WTC11 (cell line): Measurements from ENCODE around the gene JAKMIP1. TPM values are rescaled to one million over a fixed set of nuclear protein-coding genes. Genes with fewer than 3 reads are reported as not detected.

Source experiments
- ATAC-seq: fragments of 200-7000 bp; cut with Tn5 transposase; 2 replicates; pipeline ENCODE4 v1.10.0; 2021; ENCODE audit warnings: mild to moderate bottlenecking, moderate library complexity
- CTCF ChIA-PET: fragments of 300-600 bp; sonication (Branson Sonifier 250); formaldehyde crosslinking; loops from one replicate; lab custom pipeline; 2021; ENCODE audit warnings: antibody characterized with exemption; lab: Charles Lee
- POLR2A ChIA-PET: fragments of 350-600 bp; sonication (Branson Sonifier 250); formaldehyde crosslinking; loops from one replicate; lab custom pipeline; 2021; ENCODE audit warnings: antibody characterized with exemption; lab: Charles Lee
- DNase-seq: peaks from one replicate; pipeline ENCODE4 v3.0.0; 2021; ENCODE audit warnings: low spot score
- H3K27ac Mint-ChIP-seq: 2 replicates; pipeline ENCODE4 v1.8.0; 2021; ENCODE audit warnings: mixed read lengths
- H3K27me3 Mint-ChIP-seq: 2 replicates; pipeline ENCODE4 v1.8.0; 2021; ENCODE audit warnings: low read depth, mild to moderate bottlenecking, moderate library complexity, mixed read lengths
- H3K36me3 Mint-ChIP-seq: 2 replicates; pipeline ENCODE4 v1.8.0; 2021; ENCODE audit warnings: mixed read lengths
- H3K4me1 Mint-ChIP-seq: 2 replicates; pipeline ENCODE4 v1.8.0; 2022; ENCODE audit warnings: mixed read lengths
- H3K4me3 Mint-ChIP-seq: 2 replicates; pipeline ENCODE4 v1.8.0; 2021; ENCODE audit warnings: mild to moderate bottlenecking, moderate library complexity, mixed read lengths
- H3K9me3 Mint-ChIP-seq: 2 replicates; pipeline ENCODE4 v1.8.0; 2021; ENCODE audit warnings: mixed read lengths
- FOXJ3 ChIP-seq: sonication (generic); formaldehyde crosslinking; IDR thresholded peaks from 2 replicates; pipeline ENCODE4 v1.9.0; 2021; ENCODE audit warnings: missing genetic modification reagents, mild to moderate bottlenecking, borderline replicate concordance
- HMGA2 ChIP-seq: fragments of 250-450 bp; sonication (Bioruptor Pico); IDR thresholded peaks from 2 replicates; pipeline ENCODE4 v1.4.0; 2021; ENCODE audit warnings: mild to moderate bottlenecking, moderate library complexity
- NR3C1 ChIP-seq: sonication (generic); formaldehyde crosslinking; conservative IDR thresholded peaks from 2 replicates; pipeline ENCODE4 v1.8.1; 2023; ENCODE audit warnings: low read depth, mild to moderate bottlenecking, missing genetic modification reagents
- OVOL2 ChIP-seq: fragments of 250-450 bp; sonication (Bioruptor Pico); IDR thresholded peaks from 2 replicates; pipeline ENCODE4 v1.9.0; 2021; ENCODE audit warnings: mild to moderate bottlenecking, borderline replicate concordance
- PRRX2 ChIP-seq: fragments of 250-450 bp; sonication (Bioruptor Pico); IDR thresholded peaks from 2 replicates; pipeline ENCODE4 v1.8.0; 2021; ENCODE audit warnings: mild to moderate bottlenecking
- RELA ChIP-seq: sonication (generic); formaldehyde crosslinking; IDR thresholded peaks from 2 replicates; pipeline ENCODE4 v1.8.1; 2022; ENCODE audit warnings: missing genetic modification reagents, mild to moderate bottlenecking, borderline replicate concordance
- SP1 ChIP-seq: sonication (generic); formaldehyde crosslinking; conservative IDR thresholded peaks from 2 replicates; pipeline ENCODE4 v1.8.1; 2022; ENCODE audit warnings: missing genetic modification reagents
- TP53 ChIP-seq: sonication (generic); formaldehyde crosslinking; IDR thresholded peaks from 2 replicates; pipeline ENCODE4 v1.8.1; 2023; ENCODE audit warnings: mild to moderate bottlenecking, missing genetic modification reagents
- ZBTB21 ChIP-seq: sonication (generic); formaldehyde crosslinking; IDR thresholded peaks from 2 replicates; pipeline ENCODE4 v1.8.1; 2023; ENCODE audit warnings: mild to moderate bottlenecking, missing genetic modification reagents, borderline replicate concordance
- total RNA-seq: library from RNA; stranded (reverse); gene quantifications from 3 replicates; pipeline ENCODE4 v1.2.3, GENCODE V29; 2021
- TF ChIP-seq, protein P1 (sequence below): fragments of 250-450 bp; sonication (Bioruptor Pico); conservative IDR thresholded peaks from 2 replicates; pipeline ENCODE4 v1.9.0; 2021; ENCODE audit warnings: mild to moderate bottlenecking
- TF ChIP-seq, protein P2 (sequence below): sonication (generic); formaldehyde crosslinking; IDR thresholded peaks from 2 replicates; pipeline ENCODE4 v1.8.0; 2022; ENCODE audit warnings: missing genetic modification reagents
- TF ChIP-seq, protein P3 (sequence below): sonication (generic); formaldehyde crosslinking; IDR thresholded peaks from 2 replicates; pipeline ENCODE4 v1.8.0; 2023; ENCODE audit warnings: missing genetic modification reagents, mild to moderate bottlenecking, borderline replicate concordance
- TF ChIP-seq, protein P4 (sequence below): sonication (generic); formaldehyde crosslinking; IDR thresholded peaks from 2 replicates; pipeline ENCODE4 v1.8.1; 2023; ENCODE audit warnings: mild to moderate bottlenecking, missing genetic modification reagents
- TF ChIP-seq, protein P5 (sequence below): sonication (generic); formaldehyde crosslinking; IDR thresholded peaks from 2 replicates; pipeline ENCODE4 v1.8.0; 2022; ENCODE audit warnings: mild to moderate bottlenecking, missing genetic modification reagents
- TF ChIP-seq, protein P6 (sequence below): sonication (generic); formaldehyde crosslinking; IDR thresholded peaks from 2 replicates; pipeline ENCODE4 v1.8.1; 2023; ENCODE audit warnings: mild to moderate bottlenecking, missing genetic modification reagents
- TF ChIP-seq, protein P7 (sequence below): sonication (generic); formaldehyde crosslinking; IDR thresholded peaks from 2 replicates; pipeline ENCODE4 v1.8.0; 2023; ENCODE audit warnings: missing genetic modification reagents
- TF ChIP-seq, protein P8 (sequence below): fragments of 250-450 bp; sonication (Bioruptor Pico); IDR thresholded peaks from 2 replicates; pipeline ENCODE4 v1.8.0; 2021; ENCODE audit warnings: mild to moderate bottlenecking

JAKMIP1 gene
- total RNA-seq, 1 experiment from 2014 or later: 4.0 TPM

DNA sequence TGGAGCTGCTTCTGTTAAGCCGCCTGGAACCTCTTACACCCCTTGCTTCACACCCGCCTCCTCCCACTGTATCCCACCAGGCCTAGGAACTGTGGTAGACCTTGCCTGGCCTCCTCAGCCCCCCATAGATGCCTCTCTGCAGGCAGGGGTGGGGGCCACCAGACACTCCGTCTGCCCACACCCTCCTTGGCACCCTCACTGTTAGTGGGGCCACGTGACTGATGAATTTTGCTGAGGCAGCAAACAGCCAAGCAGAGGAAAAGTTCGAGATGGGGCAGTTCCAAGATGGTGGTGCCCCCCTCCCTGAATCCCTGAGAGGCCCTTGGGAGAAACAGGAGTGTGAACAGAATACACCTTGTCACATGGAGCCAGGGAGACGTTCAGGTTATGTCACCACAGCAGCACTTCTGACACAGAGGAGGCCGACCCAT, 141.0 kb downstream of the JAKMIP1 start (continued):
- TF ChIP-seq, protein P1, sequence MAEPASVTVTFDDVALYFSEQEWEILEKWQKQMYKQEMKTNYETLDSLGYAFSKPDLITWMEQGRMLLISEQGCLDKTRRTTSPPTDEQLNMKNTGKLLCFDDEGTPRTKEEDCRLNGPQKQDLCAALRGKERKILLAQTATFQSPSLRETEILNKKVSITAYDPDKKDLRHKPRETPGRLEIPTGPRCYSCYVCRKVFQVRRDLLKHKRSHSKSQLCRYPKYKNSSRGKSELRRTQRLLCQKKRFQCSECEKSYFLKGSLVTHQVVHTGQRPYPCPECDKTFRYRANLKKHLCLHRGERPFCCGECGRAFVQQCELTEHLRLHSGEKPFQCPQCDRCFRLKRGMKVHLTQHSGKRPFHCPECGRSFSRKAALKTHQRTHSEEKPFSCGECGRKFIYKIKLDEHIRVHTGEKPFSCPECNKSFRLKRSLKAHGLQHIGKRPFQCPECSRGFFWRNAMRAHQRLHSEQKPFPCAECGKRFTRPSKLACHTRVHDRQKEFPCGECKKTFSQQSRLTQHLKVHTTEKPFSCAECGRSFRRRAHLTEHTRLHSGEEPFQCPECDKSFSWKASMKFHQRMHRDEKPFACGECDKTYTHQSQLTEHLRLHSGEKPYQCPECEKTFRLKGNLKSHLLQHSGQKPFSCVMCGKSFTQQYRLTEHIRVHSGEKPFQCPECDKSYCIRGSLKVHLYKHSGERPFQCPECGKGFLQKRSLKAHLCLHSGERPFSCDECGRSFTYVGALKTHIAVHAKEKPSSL (CRISPR knock-in tag): no peak
- TF ChIP-seq, protein P2, sequence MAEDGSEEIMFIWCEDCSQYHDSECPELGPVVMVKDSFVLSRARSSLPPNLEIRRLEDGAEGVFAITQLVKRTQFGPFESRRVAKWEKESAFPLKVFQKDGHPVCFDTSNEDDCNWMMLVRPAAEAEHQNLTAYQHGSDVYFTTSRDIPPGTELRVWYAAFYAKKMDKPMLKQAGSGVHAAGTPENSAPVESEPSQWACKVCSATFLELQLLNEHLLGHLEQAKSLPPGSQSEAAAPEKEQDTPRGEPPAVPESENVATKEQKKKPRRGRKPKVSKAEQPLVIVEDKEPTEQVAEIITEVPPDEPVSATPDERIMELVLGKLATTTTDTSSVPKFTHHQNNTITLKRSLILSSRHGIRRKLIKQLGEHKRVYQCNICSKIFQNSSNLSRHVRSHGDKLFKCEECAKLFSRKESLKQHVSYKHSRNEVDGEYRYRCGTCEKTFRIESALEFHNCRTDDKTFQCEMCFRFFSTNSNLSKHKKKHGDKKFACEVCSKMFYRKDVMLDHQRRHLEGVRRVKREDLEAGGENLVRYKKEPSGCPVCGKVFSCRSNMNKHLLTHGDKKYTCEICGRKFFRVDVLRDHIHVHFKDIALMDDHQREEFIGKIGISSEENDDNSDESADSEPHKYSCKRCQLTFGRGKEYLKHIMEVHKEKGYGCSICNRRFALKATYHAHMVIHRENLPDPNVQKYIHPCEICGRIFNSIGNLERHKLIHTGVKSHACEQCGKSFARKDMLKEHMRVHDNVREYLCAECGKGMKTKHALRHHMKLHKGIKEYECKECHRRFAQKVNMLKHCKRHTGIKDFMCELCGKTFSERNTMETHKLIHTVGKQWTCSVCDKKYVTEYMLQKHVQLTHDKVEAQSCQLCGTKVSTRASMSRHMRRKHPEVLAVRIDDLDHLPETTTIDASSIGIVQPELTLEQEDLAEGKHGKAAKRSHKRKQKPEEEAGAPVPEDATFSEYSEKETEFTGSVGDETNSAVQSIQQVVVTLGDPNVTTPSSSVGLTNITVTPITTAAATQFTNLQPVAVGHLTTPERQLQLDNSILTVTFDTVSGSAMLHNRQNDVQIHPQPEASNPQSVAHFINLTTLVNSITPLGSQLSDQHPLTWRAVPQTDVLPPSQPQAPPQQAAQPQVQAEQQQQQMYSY (CRISPR knock-in tag): no peak
- TF ChIP-seq SP1 (CRISPR knock-in tag) (no peak), FOXJ3 (CRISPR knock-in tag) (no peak)

DNA sequence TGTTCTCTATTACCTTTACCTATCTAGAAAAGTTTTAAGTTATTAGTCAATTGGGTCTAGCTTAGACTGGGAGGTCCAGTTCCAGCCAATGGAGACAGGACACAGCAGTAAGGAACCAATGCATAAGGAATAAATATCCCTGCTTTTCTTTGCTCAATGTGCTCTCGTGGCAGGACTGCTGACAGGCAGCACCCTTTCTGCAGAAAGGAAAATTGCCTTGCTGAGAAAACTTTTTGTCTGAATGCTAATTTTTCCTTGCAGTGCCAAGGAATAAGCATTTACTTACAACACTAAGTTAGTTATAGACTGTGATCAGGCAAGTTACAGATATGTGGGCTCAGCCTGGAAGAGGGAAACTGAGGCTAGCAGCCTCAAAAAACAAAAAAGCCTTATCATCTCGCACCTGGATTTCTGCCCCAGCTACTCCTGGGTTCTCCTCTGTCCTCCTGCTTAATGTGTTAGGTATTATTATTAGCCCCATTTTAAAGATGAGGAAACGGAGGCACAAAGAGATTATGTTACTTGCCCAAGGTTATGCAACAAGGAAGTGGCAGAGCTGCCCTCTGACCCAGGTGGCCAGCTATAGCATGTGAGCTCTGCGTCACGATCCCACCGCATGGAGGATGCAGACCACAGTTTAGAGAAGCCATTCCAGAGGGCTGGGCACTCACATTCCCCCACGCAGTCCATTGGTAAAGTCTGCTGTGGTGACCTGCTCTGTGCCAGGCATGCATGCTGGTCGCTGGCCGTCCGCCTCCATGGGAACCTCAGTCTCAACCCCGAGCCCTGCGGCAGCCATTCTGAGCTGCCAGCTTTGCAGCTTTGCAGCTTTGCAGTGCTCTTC, 141.6 kb downstream of the JAKMIP1 start:
- ChIA-PET CTCF (interaction anchor here (1.0 kb wide), 1 partner anchor 60 kb away, joined by 4 read pairs; no protein-coding TSS in a partner anchor), POLR2A (interaction anchor here (0.6 kb wide), 1 partner anchor 212 kb away, joined by 4 read pairs; no protein-coding TSS in a partner anchor)
- Mint-ChIP-seq H3K9me3 (peaks cover 27% of the 10 kb centered on the region), H3K4me3 (no peak overlapping the region), H3K36me3 (peaks cover 38% of the 10 kb centered on the region), H3K27ac (no peak overlapping the region), H3K4me1 (no peaks in the 10 kb centered on the region), H3K27me3 (no peaks in the 10 kb centered on the region; the same call in 1 of the 2 replicates)
- TF ChIP-seq FOXJ3 (CRISPR knock-in tag) (no peak), PRRX2 (CRISPR knock-in tag) (no peak), RELA (CRISPR knock-in tag) (no peak), TP53 (CRISPR knock-in tag) (no peak), NR3C1 (CRISPR knock-in tag) (no peak), OVOL2 (CRISPR knock-in tag) (no peak), ZBTB21 (no peak), HMGA2 (CRISPR knock-in tag) (no peak)
- TF ChIP-seq, protein P3, sequence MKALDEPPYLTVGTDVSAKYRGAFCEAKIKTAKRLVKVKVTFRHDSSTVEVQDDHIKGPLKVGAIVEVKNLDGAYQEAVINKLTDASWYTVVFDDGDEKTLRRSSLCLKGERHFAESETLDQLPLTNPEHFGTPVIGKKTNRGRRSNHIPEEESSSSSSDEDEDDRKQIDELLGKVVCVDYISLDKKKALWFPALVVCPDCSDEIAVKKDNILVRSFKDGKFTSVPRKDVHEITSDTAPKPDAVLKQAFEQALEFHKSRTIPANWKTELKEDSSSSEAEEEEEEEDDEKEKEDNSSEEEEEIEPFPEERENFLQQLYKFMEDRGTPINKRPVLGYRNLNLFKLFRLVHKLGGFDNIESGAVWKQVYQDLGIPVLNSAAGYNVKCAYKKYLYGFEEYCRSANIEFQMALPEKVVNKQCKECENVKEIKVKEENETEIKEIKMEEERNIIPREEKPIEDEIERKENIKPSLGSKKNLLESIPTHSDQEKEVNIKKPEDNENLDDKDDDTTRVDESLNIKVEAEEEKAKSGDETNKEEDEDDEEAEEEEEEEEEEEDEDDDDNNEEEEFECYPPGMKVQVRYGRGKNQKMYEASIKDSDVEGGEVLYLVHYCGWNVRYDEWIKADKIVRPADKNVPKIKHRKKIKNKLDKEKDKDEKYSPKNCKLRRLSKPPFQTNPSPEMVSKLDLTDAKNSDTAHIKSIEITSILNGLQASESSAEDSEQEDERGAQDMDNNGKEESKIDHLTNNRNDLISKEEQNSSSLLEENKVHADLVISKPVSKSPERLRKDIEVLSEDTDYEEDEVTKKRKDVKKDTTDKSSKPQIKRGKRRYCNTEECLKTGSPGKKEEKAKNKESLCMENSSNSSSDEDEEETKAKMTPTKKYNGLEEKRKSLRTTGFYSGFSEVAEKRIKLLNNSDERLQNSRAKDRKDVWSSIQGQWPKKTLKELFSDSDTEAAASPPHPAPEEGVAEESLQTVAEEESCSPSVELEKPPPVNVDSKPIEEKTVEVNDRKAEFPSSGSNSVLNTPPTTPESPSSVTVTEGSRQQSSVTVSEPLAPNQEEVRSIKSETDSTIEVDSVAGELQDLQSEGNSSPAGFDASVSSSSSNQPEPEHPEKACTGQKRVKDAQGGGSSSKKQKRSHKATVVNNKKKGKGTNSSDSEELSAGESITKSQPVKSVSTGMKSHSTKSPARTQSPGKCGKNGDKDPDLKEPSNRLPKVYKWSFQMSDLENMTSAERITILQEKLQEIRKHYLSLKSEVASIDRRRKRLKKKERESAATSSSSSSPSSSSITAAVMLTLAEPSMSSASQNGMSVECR (CRISPR knock-in tag): no peak
- TF ChIP-seq, protein P4, sequence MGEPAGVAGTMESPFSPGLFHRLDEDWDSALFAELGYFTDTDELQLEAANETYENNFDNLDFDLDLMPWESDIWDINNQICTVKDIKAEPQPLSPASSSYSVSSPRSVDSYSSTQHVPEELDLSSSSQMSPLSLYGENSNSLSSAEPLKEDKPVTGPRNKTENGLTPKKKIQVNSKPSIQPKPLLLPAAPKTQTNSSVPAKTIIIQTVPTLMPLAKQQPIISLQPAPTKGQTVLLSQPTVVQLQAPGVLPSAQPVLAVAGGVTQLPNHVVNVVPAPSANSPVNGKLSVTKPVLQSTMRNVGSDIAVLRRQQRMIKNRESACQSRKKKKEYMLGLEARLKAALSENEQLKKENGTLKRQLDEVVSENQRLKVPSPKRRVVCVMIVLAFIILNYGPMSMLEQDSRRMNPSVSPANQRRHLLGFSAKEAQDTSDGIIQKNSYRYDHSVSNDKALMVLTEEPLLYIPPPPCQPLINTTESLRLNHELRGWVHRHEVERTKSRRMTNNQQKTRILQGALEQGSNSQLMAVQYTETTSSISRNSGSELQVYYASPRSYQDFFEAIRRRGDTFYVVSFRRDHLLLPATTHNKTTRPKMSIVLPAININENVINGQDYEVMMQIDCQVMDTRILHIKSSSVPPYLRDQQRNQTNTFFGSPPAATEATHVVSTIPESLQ: no peak
- TF ChIP-seq, protein P5, sequence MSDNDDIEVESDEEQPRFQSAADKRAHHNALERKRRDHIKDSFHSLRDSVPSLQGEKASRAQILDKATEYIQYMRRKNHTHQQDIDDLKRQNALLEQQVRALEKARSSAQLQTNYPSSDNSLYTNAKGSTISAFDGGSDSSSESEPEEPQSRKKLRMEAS (CRISPR knock-in tag): no peak
- TF ChIP-seq, protein P6, sequence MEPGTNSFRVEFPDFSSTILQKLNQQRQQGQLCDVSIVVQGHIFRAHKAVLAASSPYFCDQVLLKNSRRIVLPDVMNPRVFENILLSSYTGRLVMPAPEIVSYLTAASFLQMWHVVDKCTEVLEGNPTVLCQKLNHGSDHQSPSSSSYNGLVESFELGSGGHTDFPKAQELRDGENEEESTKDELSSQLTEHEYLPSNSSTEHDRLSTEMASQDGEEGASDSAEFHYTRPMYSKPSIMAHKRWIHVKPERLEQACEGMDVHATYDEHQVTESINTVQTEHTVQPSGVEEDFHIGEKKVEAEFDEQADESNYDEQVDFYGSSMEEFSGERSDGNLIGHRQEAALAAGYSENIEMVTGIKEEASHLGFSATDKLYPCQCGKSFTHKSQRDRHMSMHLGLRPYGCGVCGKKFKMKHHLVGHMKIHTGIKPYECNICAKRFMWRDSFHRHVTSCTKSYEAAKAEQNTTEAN (CRISPR knock-in tag): no peak
- TF ChIP-seq, protein P7, sequence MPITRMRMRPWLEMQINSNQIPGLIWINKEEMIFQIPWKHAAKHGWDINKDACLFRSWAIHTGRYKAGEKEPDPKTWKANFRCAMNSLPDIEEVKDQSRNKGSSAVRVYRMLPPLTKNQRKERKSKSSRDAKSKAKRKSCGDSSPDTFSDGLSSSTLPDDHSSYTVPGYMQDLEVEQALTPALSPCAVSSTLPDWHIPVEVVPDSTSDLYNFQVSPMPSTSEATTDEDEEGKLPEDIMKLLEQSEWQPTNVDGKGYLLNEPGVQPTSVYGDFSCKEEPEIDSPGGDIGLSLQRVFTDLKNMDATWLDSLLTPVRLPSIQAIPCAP (CRISPR knock-in tag): no peak
- TF ChIP-seq, protein P8, sequence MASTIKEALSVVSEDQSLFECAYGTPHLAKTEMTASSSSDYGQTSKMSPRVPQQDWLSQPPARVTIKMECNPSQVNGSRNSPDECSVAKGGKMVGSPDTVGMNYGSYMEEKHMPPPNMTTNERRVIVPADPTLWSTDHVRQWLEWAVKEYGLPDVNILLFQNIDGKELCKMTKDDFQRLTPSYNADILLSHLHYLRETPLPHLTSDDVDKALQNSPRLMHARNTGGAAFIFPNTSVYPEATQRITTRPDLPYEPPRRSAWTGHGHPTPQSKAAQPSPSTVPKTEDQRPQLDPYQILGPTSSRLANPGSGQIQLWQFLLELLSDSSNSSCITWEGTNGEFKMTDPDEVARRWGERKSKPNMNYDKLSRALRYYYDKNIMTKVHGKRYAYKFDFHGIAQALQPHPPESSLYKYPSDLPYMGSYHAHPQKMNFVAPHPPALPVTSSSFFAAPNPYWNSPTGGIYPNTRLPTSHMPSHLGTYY (CRISPR knock-in tag): no peak
- DNase-seq (no peak), ATAC-seq (no peak)
